Activated CD4-positive, alpha-beta T cell treated with anti-CD3 and anti-CD28 coated beads for 36 hours (primary cell): Measurements from ENCODE around the gene ACYP2. TPM values are rescaled to one million over a fixed set of nuclear protein-coding genes. Genes with fewer than 3 reads are reported as not detected.
"Not testable (repeated sequence)": the region's sequence is repeated elsewhere in the genome, so short reads cannot be mapped to it uniquely, and the experiment has no call there.

Source experiments
- ATAC-seq: fragments of 200-7000 bp; cut with Tn5 transposase; one replicate; pipeline ENCODE4 v1.10.0; 2021; ENCODE audit warnings: mild to moderate bottlenecking, moderate library complexity
- CTCF ChIA-PET: fragments of 350-600 bp; sonication (Branson Sonifier 250); formaldehyde crosslinking; loops from one replicate; lab custom pipeline; 2021; ENCODE audit warnings: antibody characterized with exemption; lab: Charles Lee
- POLR2A ChIA-PET: fragments of 350-600 bp; sonication (Branson Sonifier 250); formaldehyde crosslinking; loops from one replicate; lab custom pipeline; 2021; ENCODE audit warnings: antibody characterized with exemption, inconsistent platforms; lab: Charles Lee
- DNase-seq: peaks from one replicate; pipeline ENCODE4 v3.0.0-alpha.2; 2020
- H3K27ac Mint-ChIP-seq: one replicate; pipeline ENCODE4 v1.8.0; 2021; ENCODE audit warnings: mixed read lengths
- H3K27me3 Mint-ChIP-seq: one replicate; pipeline ENCODE4 v1.8.0; 2021; ENCODE audit warnings: mixed read lengths
- H3K36me3 Mint-ChIP-seq: one replicate; pipeline ENCODE4 v1.8.0; 2021; ENCODE audit warnings: low read depth, mixed read lengths
- H3K4me1 Mint-ChIP-seq: one replicate; pipeline ENCODE4 v1.8.0; 2021; ENCODE audit warnings: mixed read lengths
- H3K4me3 Mint-ChIP-seq: one replicate; pipeline ENCODE4 v1.8.0; 2021; ENCODE audit warnings: mild to moderate bottlenecking, moderate library complexity, mixed read lengths
- H3K9me3 Mint-ChIP-seq: one replicate; pipeline ENCODE4 v1.8.0; 2021; ENCODE audit warnings: low read depth, mixed read lengths
- intact Hi-C, 2 experiments: fragments of 100-400 bp; cut with DNase I in 1 of 2; cut with micrococcal nuclease in 1 of 2; formaldehyde crosslinking; loops; one replicate each; pipeline versions ENCODE4 v1.14.2 to v1.15.1; 2022 to 2024; cut with DNase I, micrococcal nuclease
- total RNA-seq, 2 experiments: library from RNA; stranded (reverse); gene quantifications; one replicate each; pipeline ENCODE4 v1.2.3, GENCODE V29; 2021

Gene ACYP2
- total RNA-seq, 2 experiments from 2014 or later: 6.0 to 6.9 TPM

DNA sequence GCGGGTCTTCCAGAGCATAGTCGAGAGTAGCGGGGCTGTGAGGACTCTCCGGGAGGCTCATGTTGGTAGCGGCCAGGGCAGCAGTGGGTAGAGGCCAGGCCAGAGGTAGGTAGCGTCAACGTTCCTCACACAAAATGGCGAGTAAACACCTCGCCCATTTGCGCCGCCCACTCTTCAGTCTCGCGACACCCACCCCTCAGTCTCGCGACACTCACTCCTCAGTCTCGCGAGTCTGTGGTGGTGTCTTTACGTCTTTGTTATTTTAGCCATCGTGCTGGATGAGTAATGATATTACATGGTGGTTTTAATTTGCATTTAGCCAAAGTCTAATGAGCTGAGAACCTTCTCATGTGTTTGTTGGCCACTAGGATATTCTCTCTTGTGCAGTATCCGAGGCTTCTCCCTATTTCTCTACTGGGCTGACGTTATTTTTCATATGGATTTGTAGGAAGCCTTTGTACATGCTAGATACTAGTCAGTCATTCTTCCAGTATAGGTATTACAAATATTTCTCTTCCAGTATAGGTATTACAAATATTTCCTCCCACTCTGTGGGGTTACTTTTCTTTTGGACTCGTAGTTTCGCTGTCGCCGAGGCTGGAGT is 140.8 kb downstream of the ACYP2 start, which contains the start of gene TSPYL6:
Gene TSPYL6 (minus strand): TSS at position 139 of the 604 bp plus-strand sequence. CDS start 78 bp downstream, at position 61.
- Mint-ChIP-seq H3K27me3 (no peaks in the 10 kb centered on the region), H3K4me3 (no peak within 1 kb of the TSS), H3K9me3 (peaks cover 2% of the 10 kb centered on the region), H3K36me3 (peaks cover 13% of the 10 kb centered on the region), H3K27ac (no peak within 1 kb of the TSS), H3K4me1 (no peaks in the 10 kb centered on the region)
- CTCF ChIA-PET: no interaction called here
- intact Hi-C loops: no loop called here
- DNase-seq: no peak
- POLR2A ChIA-PET: no interaction called here
- ATAC-seq: no peak

DNA sequence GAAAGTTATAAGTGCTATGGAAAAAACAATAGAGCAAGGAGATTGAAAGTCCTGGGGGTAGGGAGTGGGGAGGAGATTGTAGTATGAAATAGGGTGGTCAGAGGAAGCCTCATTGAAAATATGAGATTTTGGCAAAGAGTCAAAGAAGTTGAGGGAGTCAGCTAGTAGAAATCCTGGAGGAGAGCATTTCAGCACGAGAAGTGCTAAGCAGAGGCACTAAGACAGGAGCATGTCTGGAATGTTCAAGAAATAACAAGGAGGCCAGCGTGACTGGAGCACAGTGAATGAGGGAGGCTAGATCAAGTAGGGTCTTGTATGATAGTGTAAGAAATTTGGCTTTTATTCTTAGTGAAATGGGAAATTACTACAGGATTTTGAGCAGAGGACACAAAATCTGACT is 142.8 kb downstream of the ACYP2 start:
- ChIA-PET CTCF (no interaction called here), POLR2A (no interaction called here)
- no peak for ATAC-seq
- H3K27me3 Mint-ChIP-seq: no peaks in the 10 kb centered on the region
- H3K27ac Mint-ChIP-seq: no peak overlapping the region
- no peaks in the 10 kb centered on the region for H3K9me3 Mint-ChIP-seq
- no peak for DNase-seq
- no peaks in the 10 kb centered on the region for H3K4me1 Mint-ChIP-seq
- H3K36me3 Mint-ChIP-seq: peaks cover 12% of the 10 kb centered on the region
- intact Hi-C loops: no loop called here
- no peak overlapping the region for H3K4me3 Mint-ChIP-seq

DNA sequence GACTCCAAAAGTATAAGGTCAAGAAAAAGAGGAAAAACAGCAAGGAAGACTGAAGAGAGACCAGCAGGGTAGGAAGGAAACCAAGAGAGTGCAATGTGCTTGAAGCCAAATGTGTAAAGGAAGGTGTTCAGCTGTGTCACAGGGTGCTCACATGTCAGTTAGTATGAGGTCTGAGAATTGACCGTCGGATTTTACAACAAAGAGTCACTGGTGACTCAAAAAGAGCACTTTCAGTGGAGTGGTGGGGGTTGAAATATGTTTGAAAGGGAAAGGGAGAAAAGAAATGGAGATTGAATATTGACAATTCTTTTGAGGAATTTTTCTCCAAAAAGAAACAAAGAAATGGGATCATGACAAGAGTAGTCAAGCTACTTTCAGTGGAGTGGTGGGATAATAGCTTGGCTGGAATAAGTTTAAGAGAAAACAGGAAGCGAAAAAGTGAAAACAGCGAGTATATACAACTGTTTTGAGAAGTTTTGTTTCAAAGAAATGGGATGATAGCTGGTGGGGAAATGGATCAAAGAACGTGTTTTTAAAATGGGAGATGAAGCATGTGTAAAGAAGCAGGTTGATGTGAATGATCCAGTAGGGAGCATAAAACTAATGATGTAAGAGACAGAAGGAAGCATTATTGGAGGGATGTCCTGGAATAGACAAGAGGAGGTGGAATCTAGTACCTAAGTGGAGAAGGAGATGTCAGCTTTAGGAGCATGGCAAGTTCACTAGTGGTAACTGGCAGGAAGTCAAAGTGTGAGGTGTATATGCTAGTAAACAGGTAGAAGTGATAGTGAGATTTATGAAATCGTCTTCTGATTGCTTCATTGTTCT is 144.2 kb downstream of the ACYP2 start:
- no peak for DNase-seq
- Mint-ChIP-seq H3K36me3 (peaks cover 8% of the 10 kb centered on the region), H3K27ac (no peak overlapping the region), H3K4me1 (no peaks in the 10 kb centered on the region), H3K4me3 (no peak overlapping the region), H3K9me3 (peaks cover 4% of the 10 kb centered on the region), H3K27me3 (no peaks in the 10 kb centered on the region)
- intact Hi-C loops: no loop called here
- CTCF ChIA-PET: no interaction called here
- POLR2A ChIA-PET: no interaction called here
- ATAC-seq: no peak

DNA sequence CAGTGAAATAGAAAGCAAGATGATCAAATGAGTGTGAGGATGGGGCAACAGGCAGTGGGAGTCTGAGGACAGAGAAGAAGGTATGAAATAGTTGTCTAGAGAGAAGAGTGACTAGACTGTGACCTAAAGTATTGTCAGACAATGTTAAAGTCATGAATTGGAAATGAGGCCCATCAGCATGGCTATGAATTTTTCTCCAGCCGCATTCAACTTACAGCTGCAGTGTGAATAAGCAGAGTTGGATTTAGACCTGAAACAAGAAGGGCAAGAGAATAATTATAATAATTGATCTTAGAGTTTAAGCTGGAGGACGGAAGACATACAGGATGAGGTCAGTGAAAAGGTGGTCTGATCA is 144.8 kb downstream of the ACYP2 start:
- H3K27ac Mint-ChIP-seq: no peak overlapping the region
- H3K36me3 Mint-ChIP-seq: peaks cover 13% of the 10 kb centered on the region
- intact Hi-C loops: no loop called here
- CTCF ChIA-PET: no interaction called here
- no peaks in the 10 kb centered on the region for H3K4me1 Mint-ChIP-seq
- no peak overlapping the region for H3K4me3 Mint-ChIP-seq
- ATAC-seq (peak; percentile 51), DNase-seq (no peak)
- POLR2A ChIA-PET: no interaction called here
- H3K27me3 Mint-ChIP-seq: no peaks in the 10 kb centered on the region
- H3K9me3 Mint-ChIP-seq: peaks cover 9% of the 10 kb centered on the region

DNA sequence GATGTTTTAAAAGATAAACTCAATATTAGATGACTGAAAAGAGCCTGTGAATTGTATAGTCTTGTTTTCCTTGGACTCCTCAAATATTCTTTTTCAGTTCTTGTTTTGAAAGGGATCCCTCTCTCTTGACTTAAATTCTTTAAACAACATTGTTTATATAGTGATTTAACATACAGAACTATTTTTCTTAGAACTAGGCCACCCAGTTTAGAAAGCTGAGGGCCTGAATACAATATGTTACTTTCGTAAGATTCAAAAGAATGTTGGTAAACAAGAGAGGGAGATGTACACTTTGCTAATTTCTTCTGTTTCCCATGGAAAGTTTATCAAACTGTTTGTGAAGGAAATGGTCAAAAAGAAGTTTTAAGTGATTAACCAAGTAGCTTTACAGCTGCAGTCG is 146.1 kb downstream of the ACYP2 start:
- Mint-ChIP-seq H3K27me3 (no peaks in the 10 kb centered on the region), H3K4me1 (no peaks in the 10 kb centered on the region), H3K36me3 (peaks cover 17% of the 10 kb centered on the region), H3K9me3 (peaks cover 11% of the 10 kb centered on the region), H3K27ac (no peak overlapping the region), H3K4me3 (no peak overlapping the region)
- no peak for ATAC-seq
- no peak for DNase-seq
- CTCF ChIA-PET: no interaction called here
- POLR2A ChIA-PET: no interaction called here
- intact Hi-C loops: no loop called here

DNA sequence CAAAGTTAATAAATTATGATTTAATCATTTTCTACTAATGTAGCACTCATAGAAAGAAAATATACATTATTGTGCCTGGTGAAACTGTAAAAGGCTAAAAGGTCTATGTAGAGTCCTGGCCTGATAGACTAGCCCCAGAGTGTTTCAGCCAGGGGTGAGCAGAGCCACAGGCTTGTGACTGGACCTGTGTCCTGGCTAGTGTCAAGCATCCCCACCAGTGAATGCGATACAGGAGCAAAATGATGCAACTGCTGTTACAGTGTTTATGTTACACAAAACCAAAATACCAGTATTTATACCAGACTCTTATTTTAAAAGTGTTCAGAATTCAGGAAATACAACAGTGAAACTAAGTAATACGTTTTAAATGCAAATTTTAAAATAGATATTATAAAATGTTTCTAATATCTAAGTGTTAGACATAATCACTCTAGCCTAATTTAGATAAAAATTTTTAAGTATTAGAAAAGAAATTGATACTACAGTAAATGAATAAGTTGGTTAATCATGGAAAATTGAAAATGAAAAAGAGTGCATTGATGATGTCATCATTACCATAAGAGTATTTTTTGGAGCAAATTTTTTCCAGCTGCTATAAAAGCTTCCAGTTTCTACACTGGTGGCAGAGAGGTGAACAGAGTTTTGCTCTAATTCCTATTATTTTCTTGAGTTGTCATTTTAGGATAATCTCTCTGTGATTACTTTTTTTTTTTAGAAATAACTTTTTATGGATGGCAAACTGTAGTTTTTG is 146.8 kb downstream of the ACYP2 start:
- DNase-seq: no peak
- ChIA-PET CTCF (interaction anchor here (1.2 kb wide), 1 partner anchor 8 kb away, joined by 4 read pairs; no protein-coding TSS in a partner anchor), POLR2A (no interaction called here)
- Mint-ChIP-seq H3K9me3 (peaks cover 11% of the 10 kb centered on the region), H3K36me3 (peaks cover 17% of the 10 kb centered on the region), H3K4me1 (no peaks in the 10 kb centered on the region), H3K27me3 (no peaks in the 10 kb centered on the region), H3K27ac (no peak overlapping the region), H3K4me3 (no peak overlapping the region)
- intact Hi-C loops: no loop called here
- ATAC-seq: no peak

DNA sequence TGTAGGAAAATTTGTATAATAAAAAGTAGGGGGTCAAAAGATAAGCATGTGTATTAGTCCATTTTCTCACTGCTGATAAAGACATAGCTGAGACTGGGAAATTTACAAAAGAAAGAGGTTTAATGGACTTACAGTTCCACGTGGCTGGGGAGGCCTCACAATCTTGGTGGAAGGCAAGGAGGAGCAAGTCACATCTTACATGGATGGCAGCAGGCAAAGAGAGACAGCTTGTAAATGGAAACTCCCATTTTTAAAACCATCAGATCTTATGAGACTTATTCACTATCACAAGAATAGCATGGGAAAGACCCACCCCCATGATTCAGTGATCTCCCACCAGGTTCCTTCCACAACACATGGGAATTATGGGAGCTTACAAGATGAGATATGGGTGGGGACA is 149.7 kb downstream of the ACYP2 start:
- ATAC-seq, CTCF ChIA-PET, H3K27me3 Mint-ChIP-seq, H3K27ac Mint-ChIP-seq, H3K4me3 Mint-ChIP-seq, H3K4me1 Mint-ChIP-seq, DNase-seq, intact Hi-C loops: not testable (repeated sequence)
- H3K9me3 Mint-ChIP-seq: peaks cover 11% of the 10 kb centered on the region
- peaks cover 17% of the 10 kb centered on the region for H3K36me3 Mint-ChIP-seq
- POLR2A ChIA-PET: interaction anchor here (0.7 kb wide), 1 partner anchor 1070 kb away, joined by 3 read pairs; no protein-coding TSS in a partner anchor

DNA sequence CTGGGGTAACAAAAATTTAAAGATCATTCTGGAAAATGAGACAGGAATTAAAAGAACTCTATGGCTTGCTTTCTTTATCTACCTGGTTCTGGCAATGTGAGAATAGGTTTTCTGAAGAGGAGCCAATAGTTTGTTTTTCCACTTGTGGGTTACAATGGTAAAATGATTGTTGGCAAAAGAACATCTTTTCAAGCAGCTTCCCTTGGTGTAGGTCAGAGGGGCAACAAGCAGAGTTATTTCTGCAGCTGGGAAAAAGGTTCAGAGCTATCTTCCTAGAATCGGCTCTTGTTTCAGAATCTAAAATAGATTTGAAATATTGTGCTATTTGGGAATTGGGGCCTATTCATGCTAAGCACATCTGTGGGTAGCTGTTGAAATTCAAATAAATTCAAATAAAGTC is 152.2 kb downstream of the ACYP2 start:
- CTCF ChIA-PET: interaction anchor here (1.0 kb wide), 1 partner anchor 14 kb away, joined by 4 read pairs; no protein-coding TSS in a partner anchor
- Mint-ChIP-seq H3K36me3 (peaks cover 17% of the 10 kb centered on the region), H3K27me3 (no peaks in the 10 kb centered on the region), H3K27ac (no peak overlapping the region), H3K4me3 (no peak overlapping the region), H3K9me3 (peaks cover 11% of the 10 kb centered on the region), H3K4me1 (no peaks in the 10 kb centered on the region)
- ATAC-seq (no peak), DNase-seq (no peak)
- intact Hi-C loops: no loop called here
- POLR2A ChIA-PET: no interaction called here

DNA sequence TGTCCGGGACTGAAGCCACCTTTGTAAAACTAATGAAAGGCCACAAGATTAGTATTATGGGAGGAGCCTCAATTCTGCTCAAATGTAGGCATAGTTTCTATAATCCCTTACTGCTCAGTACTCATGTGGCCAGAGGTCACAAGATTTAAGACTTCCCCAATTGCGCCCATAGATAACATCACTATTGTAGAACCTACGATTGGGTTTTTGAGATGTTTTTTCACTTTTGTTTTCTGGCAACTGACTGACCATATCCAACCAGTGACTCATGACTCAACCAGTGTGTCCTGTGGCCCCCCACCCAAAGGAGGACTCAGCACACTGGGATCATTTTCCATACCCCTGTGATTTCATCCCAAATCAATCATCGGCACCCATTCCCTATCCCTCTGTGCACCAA is 155.8 kb downstream of the ACYP2 start:
- POLR2A ChIA-PET: no interaction called here
- peaks cover 8% of the 10 kb centered on the region for H3K4me1 Mint-ChIP-seq
- CTCF ChIA-PET: no interaction called here
- peaks cover 12% of the 10 kb centered on the region for H3K36me3 Mint-ChIP-seq
- DNase-seq (no peak), ATAC-seq (no peak)
- H3K27ac Mint-ChIP-seq: no peak overlapping the region
- no peaks in the 10 kb centered on the region for H3K27me3 Mint-ChIP-seq
- H3K4me3 Mint-ChIP-seq: no peak overlapping the region
- intact Hi-C loops: no loop called here
- no peaks in the 10 kb centered on the region for H3K9me3 Mint-ChIP-seq

DNA sequence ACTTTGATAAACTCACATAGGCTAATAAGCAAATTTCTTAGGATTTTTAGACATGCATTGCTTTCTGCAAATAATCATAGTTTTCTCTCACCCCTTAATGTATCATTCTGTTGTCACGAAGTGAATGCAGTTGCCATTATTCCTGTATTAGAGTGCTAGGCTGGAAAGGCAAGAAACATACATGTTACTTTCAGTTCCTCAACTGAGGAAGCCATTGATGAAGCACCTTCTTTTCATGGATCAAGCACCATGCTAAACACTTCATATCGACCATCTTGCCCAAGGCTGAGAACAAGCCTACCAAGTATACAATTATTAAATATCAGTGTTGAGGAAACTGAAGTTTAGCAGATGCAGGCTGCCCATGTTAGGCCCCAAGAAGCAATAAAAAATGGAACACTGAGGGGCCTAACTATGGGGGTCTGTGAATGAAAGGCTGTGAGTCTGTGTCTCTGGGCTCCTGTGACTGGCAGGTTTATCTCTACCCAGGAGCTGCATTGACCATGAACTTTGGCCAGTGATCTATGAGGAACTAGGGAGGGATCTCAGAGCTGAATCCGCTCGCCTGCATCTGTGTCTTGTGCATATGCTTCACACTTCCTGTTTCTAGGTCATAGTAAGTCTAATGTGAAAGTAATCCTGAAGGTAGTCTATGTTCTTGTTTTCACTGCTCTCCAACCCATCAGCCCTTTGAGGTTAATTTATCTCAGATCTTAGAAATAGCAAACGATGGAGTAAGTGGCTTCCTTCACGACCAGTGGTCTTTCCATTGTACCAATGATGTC is 156.6 kb downstream of the ACYP2 start:
- ATAC-seq (no peak), DNase-seq (no peak)
- Mint-ChIP-seq H3K4me3 (no peak overlapping the region), H3K4me1 (peaks cover 8% of the 10 kb centered on the region), H3K36me3 (peaks cover 12% of the 10 kb centered on the region), H3K27ac (no peak overlapping the region), H3K27me3 (no peaks in the 10 kb centered on the region), H3K9me3 (no peaks in the 10 kb centered on the region)
- intact Hi-C loops: no loop called here
- ChIA-PET POLR2A (no interaction called here), CTCF (no interaction called here)

DNA sequence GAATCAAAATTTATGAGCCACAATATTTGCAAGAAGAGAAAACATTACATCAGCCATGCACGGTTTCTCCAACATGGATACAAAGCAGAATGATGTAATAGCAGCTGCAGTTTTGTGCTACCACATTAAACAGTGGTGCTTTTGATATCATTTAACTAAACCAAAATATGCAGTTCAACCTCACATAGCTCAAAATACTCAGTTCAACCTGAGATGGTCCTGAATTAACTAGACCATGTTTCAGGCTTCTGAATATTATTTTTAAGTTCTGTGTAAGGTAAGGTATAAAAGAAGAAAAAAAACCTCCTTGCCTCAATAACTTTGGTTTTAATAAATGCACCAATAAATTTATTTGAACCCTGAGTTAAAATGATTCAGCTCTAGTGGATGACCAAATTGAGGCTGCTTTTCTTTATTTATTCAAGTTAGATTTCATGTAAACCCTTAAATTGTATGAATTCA is 159.4 kb downstream of the ACYP2 start:
- Mint-ChIP-seq H3K4me3 (no peak overlapping the region), H3K27ac (peak overlapping the region; percentile 13), H3K27me3 (no peaks in the 10 kb centered on the region), H3K4me1 (peaks cover 8% of the 10 kb centered on the region), H3K9me3 (no peaks in the 10 kb centered on the region), H3K36me3 (peaks cover 12% of the 10 kb centered on the region)
- ChIA-PET POLR2A (no interaction called here), CTCF (interaction anchor here (0.8 kb wide), 1 partner anchor 38 kb away, joined by 3 read pairs; no protein-coding TSS in a partner anchor)
- DNase-seq (no peak), ATAC-seq (peak; percentile 85)
- intact Hi-C loops: no loop called here
